ENCODE measurements around the gene DAND5.

DNA sequence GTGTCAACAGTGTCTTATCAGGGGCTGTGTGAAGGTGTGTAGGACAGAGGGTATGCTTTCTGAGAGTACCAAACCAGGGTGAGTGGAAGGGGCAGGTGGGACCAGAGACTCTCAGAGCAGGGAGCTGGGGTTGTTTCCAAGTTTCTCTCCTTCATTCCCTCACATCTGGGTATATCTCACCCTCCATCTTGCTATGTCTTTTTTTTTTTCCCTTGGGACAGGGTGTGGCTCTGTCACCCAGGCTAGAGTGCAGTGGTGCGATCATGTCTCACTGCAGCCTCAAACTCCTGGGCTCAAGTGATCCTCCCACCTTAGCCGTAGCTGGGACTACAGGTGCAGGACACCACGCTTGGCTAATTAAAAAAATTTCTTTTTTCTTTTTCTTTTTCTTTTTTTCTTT lies 10.6 kb downstream of the DAND5 start:
- no peak for TF ChIP-seq POLR2A (IDR thresholded peaks at IDR 0.05; ENCODE audit: low read depth, low read length)
- TF ChIP-seq TAF1 (IDR thresholded peaks at IDR 0.05; ENCODE audit: borderline replicate concordance, low read depth, low read length), result no peak

Measured in GM12892 (cell line).